ENCODE data around the gene ELF3.

GRCh38 chr1:202037706-202038296 is 27.4 kb downstream of the ELF3 start:
- no peak for TF ChIP-seq CTCF (IDR thresholded peaks at IDR 0.05)
- TF ChIP-seq POLR2A (IDR thresholded peaks at IDR 0.05), result no peak
